CD4-positive, alpha-beta T cell treated with Interleukin-6 at 100 ng/mL for 8 hours (primary cell): Measurements from ENCODE around the gene KCNJ10.
"Not testable (repeated sequence)": the region's sequence is repeated elsewhere in the genome, so short reads cannot be mapped to it uniquely, and the experiment has no call there.

Experiments used
- DNase-seq: peaks from one replicate; pipeline ENCODE4 v3.0.0-alpha.2; 2020; ENCODE audit warnings: mixed read lengths, low spot score

Gene KCNJ10

DNA sequence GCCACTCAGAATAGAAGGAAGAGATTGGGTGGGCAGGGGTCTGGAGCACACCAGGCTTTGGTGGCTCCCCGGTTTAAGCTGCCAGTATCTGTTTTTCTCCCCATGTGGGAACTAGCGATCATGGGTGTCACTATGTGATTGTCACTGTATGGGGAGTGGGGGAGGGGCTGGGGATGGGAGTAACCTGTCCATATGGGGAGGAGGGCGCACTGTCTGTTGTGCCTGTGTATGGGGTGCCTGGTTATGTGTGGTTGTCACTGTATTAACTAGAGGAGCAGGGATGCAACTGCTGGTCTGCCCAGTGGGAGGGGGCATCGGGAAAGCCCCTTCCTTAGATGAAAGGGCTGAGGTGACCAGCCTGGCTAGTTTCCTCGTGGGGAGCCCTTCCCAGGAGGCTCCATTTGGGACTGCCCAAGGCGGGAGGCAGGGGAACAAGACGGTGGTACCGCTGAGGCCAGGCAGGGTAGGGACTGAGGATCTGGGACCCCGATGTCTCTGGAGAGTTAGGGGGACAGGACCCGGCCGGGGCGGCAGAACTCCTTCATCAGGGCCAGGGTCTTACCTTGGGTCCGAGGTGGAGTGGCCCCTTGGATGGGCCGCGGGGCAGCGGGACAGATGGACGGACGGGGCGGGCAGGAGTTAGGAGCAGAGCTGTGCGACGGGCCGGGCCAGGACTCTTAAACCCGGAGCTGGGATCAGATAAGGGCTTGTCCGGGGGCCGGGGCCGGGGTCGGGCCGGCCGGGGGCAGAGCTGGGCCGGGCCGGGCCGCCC, at the start of gene KCNJ10:
TSS of gene KCNJ10 (minus strand) at position 701 of the 772 bp plus-strand sequence. CDS start 27,628 bp downstream, outside the sequence.
- no peak for DNase-seq

DNA sequence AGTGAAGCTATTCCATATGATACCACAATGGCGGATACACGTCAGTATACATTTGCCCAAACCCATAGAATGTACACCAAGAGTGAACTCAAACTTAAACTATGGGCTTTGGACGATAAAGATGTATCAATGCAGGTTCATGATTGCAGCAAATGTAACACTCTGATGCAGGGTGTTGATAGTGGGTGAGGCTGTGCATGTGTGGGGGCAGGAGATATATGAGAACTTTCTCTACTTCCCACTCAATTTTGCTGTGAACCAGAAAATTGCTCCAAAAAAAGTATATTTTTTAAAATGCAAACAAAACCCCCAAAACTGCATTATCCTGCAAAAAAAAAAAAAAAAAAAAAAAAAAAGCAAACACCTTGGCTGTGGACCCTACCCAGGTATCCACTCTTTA, 49.0 kb upstream of the KCNJ10 start:
- DNase-seq: no peak

DNA sequence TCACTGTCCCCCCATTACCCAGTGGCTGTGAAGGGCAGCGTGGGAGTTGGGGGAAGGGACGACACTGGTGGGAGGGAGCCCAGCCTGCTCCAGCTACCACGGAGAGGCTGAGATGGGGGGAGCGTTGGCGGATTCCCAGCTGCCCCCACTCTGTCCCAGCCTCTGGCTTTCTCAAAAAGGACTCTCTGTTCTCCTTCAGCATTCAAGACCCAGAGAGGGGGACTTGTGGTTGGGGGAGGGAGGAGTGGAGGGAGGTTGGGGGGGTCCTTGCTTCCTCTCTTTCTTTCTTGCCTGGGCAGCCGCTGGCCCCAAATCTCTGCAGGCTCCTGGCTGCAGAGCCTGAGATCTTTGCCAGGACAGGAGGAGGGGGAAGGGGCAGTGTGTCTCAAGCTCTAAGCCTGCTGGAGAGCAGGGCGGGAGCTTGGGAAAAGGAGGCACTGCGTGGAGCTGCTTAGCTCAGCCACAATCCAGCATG, 47.8 kb upstream of the KCNJ10 start:
- no peak for DNase-seq

DNA sequence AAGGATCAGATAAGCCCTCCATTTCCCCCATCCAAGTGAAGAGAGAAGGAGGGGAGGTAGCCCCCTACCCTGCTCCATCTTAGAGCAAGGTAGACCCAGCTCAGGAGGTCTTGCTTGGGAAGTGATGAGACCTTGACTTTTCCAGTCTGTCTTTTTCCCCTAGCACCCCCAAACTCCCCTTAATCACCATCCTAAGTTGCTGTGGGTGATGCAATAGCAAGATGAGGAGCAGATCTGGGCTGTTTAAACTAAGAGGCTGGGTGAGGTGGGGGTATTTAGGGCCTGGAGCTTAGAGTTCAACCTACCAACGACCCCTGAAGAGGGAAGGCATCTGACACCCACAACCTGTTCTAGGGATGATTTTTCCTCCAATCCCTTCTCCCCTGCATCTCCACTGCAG, 47.3 kb upstream of the KCNJ10 start:
- DNase-seq: no peak

GRCh38 chr1:160116283-160117147, 46.6 kb upstream of the KCNJ10 start:
- no peak for DNase-seq

- no peak for DNase-seq
Measured at GRCh38 chr1:160115545-160116282, 45.8 kb upstream of the KCNJ10 start, which contains the start of gene ATP1A2. TSS of gene ATP1A2 (plus strand) at chr1:160115759. CDS start at chr1:160115862, 103 bp downstream.

DNA sequence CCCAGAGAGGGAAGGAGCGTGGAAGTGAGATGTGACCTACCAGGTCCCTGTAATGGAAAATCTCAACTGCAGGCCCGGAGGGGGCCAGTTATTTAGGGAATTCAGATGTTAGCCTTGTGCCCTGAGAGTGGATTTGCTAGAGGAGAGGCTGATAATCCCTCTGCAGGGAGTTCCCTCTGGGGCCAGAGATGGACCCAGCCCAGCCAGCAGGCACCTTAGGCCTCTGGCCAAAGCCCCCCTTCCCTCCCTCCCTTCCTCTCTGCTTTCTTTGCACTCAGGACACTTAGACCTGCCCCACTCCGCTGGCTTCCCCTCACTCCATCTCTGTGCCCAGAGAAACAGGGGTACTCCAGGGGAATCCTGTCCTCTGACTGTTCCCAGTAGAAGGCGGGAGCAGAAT, 44.1 kb upstream of the KCNJ10 start:
- no peak for DNase-seq

- DNase-seq: no peak
Measured at GRCh38 chr1:160113407-160113806, 43.4 kb upstream of the KCNJ10 start.

GRCh38 chr1:160112357-160112756, 42.4 kb upstream of the KCNJ10 start:
- DNase-seq: no peak

- DNase-seq: not testable (repeated sequence)
Measured at GRCh38 chr1:160111462-160111861, 41.5 kb upstream of the KCNJ10 start.

DNA sequence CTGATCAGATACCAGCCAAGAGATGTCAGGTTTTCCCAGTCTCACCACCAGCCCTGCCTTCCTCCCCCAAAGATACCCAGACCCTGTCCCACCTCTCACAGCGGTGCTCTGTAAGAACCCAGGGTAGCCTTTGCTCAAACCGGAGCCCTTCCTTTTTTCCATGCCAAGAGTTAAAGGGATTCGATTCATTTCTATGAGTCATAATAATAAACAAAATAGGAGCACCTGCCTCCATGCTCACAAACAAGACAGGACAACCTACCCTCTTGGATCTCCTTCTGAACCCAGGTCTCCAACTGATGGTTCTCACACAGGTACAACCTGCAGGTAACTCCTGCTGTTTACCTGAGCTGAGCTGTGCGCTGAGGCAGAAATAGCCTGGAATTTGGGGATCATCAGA, 39.7 kb upstream of the KCNJ10 start:
- no peak for DNase-seq

GRCh38 chr1:160108888-160109662, 39.1 kb upstream of the KCNJ10 start:
- peak; percentile 33 for DNase-seq

DNA sequence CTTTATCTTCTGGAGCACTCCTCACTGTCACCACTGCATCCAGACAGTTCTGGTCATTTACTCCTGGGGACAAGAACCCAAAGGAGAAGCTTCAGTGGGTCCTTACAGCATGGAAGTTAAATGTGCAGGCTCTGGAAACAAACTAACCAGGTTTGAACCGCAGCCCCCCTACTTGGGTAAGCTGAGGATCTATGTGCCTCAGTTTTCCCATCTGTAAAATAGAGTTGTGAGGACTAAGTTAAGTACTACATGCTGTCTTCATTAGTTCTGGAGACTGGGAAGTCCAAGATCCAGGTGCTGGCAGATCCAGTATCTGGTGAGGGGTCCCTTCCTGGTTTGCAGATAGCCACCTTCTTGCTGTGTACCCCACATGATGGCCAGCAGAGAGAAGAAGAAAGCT, 37.6 kb upstream of the KCNJ10 start:
- no peak for DNase-seq

DNA sequence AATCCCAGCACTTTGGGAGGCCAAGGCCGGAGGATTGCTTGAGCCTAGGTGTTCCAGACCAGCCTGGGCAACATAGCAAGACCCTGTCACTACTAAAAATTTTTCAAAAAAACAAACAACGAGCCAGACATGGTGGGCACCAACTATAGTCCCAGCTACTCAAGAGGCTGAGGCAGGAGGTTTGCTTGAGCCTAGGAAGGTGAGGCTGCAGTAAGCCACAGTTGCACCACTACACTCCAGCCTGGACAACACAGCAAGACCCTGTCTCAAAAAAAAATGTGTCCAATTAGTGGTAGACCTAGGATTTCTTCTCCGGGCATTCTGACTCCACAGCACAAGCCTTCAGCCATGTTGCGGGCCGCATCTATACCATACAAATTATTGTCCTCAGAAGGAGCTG, 35.2 kb upstream of the KCNJ10 start:
- no peak for DNase-seq

DNA sequence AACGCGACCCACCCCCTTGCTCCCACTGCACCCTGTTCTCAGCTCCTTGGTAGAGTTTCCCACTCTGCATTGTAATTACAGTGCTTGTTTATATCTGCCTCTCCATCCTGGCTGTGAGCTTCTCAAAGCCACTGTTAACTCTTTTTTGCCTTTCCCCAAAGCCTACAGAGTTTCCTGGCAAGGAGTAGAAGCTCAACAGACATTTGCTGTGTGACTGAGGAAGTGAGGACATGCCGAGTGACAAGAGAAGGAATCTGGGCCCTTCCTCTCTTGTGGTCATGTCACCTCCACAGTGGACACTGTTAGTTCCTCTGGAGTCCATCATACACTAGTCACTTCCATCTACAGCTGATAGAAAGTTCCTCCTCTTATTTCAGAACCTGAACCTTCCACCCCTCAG, 34.5 kb upstream of the KCNJ10 start:
- DNase-seq: no peak

DNA sequence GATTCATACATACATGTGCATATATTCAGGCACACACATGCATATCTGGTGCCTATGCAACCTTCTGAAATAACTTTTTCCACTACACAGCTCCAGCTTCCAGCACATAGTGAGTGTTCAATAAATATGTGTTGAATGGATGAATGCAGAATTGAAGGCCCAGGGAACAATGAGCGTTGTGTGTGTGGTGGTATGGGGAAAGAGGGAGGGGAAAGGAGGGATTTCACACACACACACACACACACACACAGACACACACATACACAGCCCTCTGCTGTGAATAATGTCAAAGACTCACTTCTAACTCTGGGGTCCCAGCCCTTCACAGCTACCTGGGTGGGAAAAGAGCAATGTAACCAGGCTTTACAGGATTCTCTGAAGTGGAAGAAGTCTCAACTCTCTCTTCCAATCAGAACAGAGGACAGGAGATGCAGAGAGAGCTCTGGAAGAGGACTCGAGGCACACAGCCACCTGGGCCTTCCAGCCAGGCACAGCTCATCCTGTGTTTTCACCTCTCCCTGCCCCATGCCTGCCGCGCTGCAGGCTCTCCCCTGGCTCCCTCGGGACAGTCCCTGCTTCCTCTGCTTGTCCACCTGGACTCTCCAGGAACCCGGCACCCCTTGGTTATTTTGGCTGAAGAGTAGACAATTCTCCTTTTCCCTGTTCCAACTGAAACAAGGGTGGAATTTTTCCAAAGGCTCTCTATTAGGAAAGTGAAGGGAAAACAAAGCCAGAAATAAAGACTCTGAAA, 33.9 kb upstream of the KCNJ10 start:
- no peak for DNase-seq

- no peak for DNase-seq
Measured at GRCh38 chr1:160101717-160102522, 32.0 kb upstream of the KCNJ10 start.

- DNase-seq: peak; percentile 74
Measured at GRCh38 chr1:160101037-160101716, 31.2 kb upstream of the KCNJ10 start.

DNA sequence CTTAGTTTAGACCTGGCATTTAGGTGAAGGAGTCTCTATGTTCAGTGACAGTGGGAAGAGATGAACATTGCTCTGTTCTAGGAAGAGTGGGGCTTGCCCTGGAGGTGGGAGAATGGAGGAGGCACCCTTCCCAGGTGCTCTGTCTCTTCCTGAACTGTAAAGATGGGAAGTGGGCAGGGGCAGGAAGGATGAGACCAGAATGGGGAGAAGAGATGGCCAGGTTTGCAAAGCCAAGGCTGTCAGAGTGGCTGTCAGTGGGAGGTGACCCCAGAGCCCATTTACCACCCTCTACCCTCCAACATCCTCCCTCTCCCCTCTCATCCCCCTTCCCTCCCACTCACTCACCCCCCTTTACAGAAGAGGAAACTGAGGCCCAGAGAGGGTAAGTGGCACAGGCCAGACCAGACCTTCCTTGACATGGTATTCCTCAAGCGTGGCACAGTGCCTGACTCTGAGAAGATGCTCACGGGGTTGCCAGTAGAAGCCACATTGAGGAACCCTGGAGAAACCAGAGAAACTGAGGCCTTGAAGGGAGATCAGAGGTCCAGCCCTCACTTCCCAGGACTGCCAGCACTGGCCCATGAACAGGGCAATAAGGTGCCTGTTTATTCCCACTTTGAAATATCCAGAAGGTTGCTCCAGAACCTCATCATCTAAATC, 29.9 kb upstream of the KCNJ10 start:
- DNase-seq: no peak
